ENCODE results near the gene MSTO1. TPM values are rescaled to one million over a fixed set of nuclear protein-coding genes. Genes with fewer than 3 reads are reported as not detected.
"Not testable (repeated sequence)": the region's sequence is repeated elsewhere in the genome, so short reads cannot be mapped to it uniquely, and the experiment has no call there.

The MSTO1 gene
- total and polyA plus RNA-seq, 4 donors, result 26.9 to 98.3 (median 55.7) TPM

- DNase-seq (ENCODE audit: low read depth in 4 of 6, low spot score in 6 of 6); H3K4me3 ChIP-seq (ENCODE audit: low read depth, low read length); H3K36me3 ChIP-seq (ENCODE audit: control insufficient read depth, insufficient read depth, low read length); H3K27ac ChIP-seq (ENCODE audit: low read depth, low read length); H3K27me3 ChIP-seq (ENCODE audit: control insufficient read depth, insufficient read depth, low read length); H3K9me3 ChIP-seq (ENCODE audit: control insufficient read depth, insufficient read depth, low read length); H3K4me1 ChIP-seq (ENCODE audit: control insufficient read depth, insufficient read depth, low read length): not testable (repeated sequence)
- WGBS (ENCODE audit: insufficient coverage), result 88% methylated on average over 3 of the region's 6 CpGs
Observed at GRCh38 chr1:155583846-155584245, 26.2 kb upstream of the MSTO1 start.

DNA sequence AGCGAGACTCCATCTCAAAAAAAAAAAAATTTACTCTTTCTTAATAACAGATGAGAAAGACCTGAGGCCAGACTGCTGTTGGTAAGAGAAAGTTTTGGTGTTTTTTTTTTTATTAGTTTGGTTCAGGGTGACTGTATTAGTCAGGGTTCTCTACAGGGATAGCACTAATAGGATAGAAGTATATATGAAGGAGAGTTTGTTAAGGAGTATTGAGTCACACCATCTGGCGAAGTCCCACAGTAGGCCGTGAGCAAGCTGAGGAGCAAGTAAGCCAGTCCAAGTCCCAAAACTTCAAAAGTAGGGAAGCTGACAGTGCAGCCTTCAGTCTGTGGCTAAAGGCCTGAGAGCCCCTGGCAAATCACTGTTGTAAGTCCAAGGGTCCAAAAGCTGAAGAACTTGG lies 20.7 kb upstream of the MSTO1 start:
- H3K27ac ChIP-seq (ENCODE audit: low read depth, low read length); DNase-seq (ENCODE audit: low read depth in 4 of 6, low spot score in 6 of 6); H3K4me3 ChIP-seq (ENCODE audit: low read depth, low read length); H3K4me1 ChIP-seq (ENCODE audit: control insufficient read depth, insufficient read depth, low read length); H3K27me3 ChIP-seq (ENCODE audit: control insufficient read depth, insufficient read depth, low read length); H3K9me3 ChIP-seq (ENCODE audit: control insufficient read depth, insufficient read depth, low read length): not testable (repeated sequence)
- H3K36me3 ChIP-seq (ENCODE audit: control insufficient read depth, insufficient read depth, low read length), result peaks cover 12% of the 10 kb centered on the region
- WGBS (ENCODE audit: insufficient coverage), result no CpG with 5 or more reads among the region's 3 CpGs

DNA sequence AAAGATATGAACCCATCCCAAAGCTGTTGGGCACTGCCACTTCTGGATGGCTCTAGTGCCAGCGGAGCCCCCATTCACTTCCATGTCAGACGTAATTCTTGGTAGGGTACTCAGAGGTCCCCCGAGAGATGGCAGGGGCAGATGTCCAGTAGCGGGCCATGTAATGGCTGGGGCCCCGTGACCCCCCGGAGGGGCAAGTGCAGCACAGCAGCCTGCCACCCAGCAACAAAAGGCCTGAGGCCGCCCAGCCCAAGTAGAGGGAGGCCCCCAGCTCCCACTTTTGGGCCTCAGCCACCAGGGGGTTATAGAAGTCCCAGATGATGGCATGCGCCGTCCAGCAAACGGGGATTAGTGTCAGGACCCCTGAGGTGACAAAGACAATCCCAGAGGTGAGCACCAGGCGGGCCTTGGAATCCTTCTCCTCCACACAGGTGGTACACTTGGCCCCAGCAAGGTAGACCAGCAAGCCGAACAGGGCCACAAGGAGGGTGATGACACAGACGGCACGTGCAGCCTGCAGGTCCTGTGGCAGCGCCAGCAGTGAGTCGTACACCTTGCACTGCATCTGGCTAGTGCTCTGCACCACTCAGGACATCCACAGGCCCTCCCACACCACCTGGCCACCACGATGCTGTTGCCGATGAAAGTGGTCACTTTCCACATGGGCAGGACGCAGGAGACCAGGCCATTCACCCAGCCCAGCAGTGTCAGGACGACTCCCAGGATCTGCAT lies 19.3 kb upstream of the MSTO1 start:
- H3K27me3 ChIP-seq (ENCODE audit: control insufficient read depth, insufficient read depth, low read length); H3K9me3 ChIP-seq (ENCODE audit: control insufficient read depth, insufficient read depth, low read length); H3K27ac ChIP-seq (ENCODE audit: low read depth, low read length); H3K4me3 ChIP-seq (ENCODE audit: low read depth, low read length); DNase-seq (ENCODE audit: low read depth in 4 of 6, low spot score in 6 of 6); H3K4me1 ChIP-seq (ENCODE audit: control insufficient read depth, insufficient read depth, low read length): not testable (repeated sequence)
- 84% methylated on average over 19 of the region's 20 CpGs for WGBS (ENCODE audit: insufficient coverage)
- peaks cover 12% of the 10 kb centered on the region for H3K36me3 ChIP-seq (ENCODE audit: control insufficient read depth, insufficient read depth, low read length)

DNA sequence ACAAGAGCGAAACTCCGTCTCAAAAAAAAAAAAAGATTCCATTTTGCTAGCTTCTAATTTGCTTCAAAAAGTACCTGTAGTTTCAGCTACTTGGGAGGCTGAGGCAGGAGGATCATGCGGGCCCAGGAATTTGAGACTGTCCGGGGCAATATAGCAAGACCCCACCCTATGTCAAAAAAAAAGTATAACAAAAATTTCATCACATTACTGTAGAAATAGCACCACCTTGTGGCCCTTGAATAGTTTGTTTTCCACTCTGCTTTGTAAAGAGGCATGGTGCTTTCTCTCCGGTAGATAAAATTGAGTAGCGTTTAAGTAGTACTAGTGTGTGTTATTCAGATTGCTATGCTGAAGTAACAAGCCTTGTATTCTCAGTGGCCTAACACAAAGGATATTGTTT lies 18.2 kb upstream of the MSTO1 start:
- H3K9me3 ChIP-seq (ENCODE audit: control insufficient read depth, insufficient read depth, low read length), result no peaks in the 10 kb centered on the region
- DNase-seq (ENCODE audit: low read depth in 4 of 6, low spot score in 6 of 6), result peak in 3 of 6 donors; percentile 37 to 88 (median 74)
- 29% methylated on average over 2 of the region's 6 CpGs for WGBS (ENCODE audit: insufficient coverage)
- H3K27me3 ChIP-seq (ENCODE audit: control insufficient read depth, insufficient read depth, low read length), result no peaks in the 10 kb centered on the region
- peaks cover 12% of the 10 kb centered on the region for H3K36me3 ChIP-seq (ENCODE audit: control insufficient read depth, insufficient read depth, low read length)
- H3K4me1 ChIP-seq (ENCODE audit: control insufficient read depth, insufficient read depth, low read length), result peaks cover 5% of the 10 kb centered on the region
- no peak overlapping the region for H3K27ac ChIP-seq (ENCODE audit: low read depth, low read length)
- H3K4me3 ChIP-seq (ENCODE audit: low read depth, low read length), result no peak overlapping the region

DNA sequence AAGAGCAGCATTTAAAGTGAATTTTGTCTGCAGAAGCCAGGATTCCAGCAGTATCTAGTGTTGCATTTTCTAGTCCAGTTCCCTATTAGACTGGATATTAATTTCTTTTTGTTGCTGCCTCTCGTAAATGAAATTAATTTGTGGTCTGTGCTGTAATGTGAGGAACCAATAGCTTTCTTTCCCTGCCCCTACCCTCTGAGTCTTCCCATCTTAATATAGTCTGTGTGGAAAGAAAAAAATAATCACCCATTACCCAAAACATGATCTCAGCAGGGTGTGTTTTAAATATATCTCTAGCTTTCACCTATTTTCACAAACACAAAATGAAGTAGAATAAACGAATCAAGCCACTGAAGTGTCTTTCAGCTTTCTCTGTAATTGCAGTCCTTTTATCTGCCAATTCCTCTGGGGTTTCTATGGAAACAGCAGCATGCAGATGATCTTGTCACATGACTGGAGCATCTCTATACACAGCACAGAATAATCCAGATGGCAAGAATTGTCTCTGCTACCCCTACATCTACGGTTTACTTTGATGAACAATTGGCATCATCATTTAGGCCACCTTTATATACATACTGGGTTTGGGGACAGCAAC lies 14.0 kb upstream of the MSTO1 start:
- 10% methylated on average over 2 of the region's 3 CpGs for WGBS (ENCODE audit: insufficient coverage)
- H3K9me3 ChIP-seq (ENCODE audit: control insufficient read depth, insufficient read depth, low read length); H3K4me3 ChIP-seq (ENCODE audit: low read depth, low read length); H3K36me3 ChIP-seq (ENCODE audit: control insufficient read depth, insufficient read depth, low read length); H3K27me3 ChIP-seq (ENCODE audit: control insufficient read depth, insufficient read depth, low read length); H3K4me1 ChIP-seq (ENCODE audit: control insufficient read depth, insufficient read depth, low read length): not testable (repeated sequence)
- peak in 3 of 6 donors; percentile 25 to 93 (median 78) for DNase-seq (ENCODE audit: low read depth in 4 of 6, low spot score in 6 of 6)
- H3K27ac ChIP-seq (ENCODE audit: low read depth, low read length), result peak overlapping the region; percentile 62

DNA sequence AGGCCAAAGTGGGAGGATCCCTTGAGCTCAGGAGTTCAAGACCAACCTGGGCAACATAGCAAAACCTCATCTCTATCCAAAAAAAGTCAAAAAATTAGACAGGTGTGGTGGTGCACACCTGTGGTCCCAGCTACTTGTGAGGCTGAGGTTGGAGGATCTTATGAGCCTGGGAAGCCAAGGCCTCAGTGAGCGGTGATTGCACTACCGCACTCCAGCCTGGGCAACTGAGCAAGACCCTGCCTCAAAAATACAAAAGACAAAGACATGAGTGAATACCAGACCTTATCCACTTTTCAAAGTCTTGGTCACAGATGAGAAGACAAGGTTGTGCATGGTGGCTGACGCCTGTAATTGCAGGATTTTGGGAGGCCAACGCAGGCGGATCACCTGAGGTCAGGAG lies 13.2 kb upstream of the MSTO1 start:
- Histone ChIP-seq H3K27me3 (ENCODE audit: control insufficient read depth, insufficient read depth, low read length) (no peaks in the 10 kb centered on the region), H3K36me3 (ENCODE audit: control insufficient read depth, insufficient read depth, low read length) (no peaks in the 10 kb centered on the region), H3K27ac (ENCODE audit: low read depth, low read length) (no peak overlapping the region), H3K9me3 (ENCODE audit: control insufficient read depth, insufficient read depth, low read length) (no peaks in the 10 kb centered on the region), H3K4me3 (ENCODE audit: low read depth, low read length) (no peak overlapping the region), H3K4me1 (ENCODE audit: control insufficient read depth, insufficient read depth, low read length) (peaks cover 7% of the 10 kb centered on the region)
- WGBS (ENCODE audit: insufficient coverage), result 73% methylated on average over 3 of the region's 5 CpGs
- no peak for DNase-seq (ENCODE audit: low read depth in 4 of 6, low spot score in 6 of 6)

DNA sequence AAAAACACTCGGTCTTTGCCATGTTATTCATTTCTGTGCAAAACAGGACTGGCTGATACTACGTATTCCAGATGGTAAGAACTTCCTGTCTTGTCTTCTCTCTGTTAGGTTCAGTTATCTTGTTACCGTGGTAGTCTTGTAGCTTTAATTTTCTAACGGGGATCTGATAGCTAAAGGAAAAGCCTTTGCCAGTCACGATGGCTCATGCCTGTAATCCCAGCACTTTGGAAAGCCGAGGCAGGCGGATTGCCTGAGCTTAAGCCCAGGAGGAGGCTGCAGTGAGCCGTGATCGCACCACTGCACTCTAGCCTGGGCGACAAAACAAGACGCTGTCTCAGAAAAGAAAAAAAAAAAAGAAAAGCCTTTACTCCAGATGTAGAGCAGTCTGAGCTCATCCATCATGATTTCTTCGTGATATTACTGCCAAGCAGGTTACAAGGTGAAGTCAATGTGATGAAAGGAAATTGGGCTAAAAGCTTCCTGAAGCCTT lies 11.1 kb upstream of the MSTO1 start:
- H3K27ac ChIP-seq (ENCODE audit: low read depth, low read length), result no peak overlapping the region
- H3K4me3 ChIP-seq (ENCODE audit: low read depth, low read length), result no peak overlapping the region
- WGBS (ENCODE audit: insufficient coverage), result 6% methylated on average over 10 of the region's 12 CpGs
- no peaks in the 10 kb centered on the region for H3K9me3 ChIP-seq (ENCODE audit: control insufficient read depth, insufficient read depth, low read length)
- no peaks in the 10 kb centered on the region for H3K36me3 ChIP-seq (ENCODE audit: control insufficient read depth, insufficient read depth, low read length)
- H3K27me3 ChIP-seq (ENCODE audit: control insufficient read depth, insufficient read depth, low read length), result no peaks in the 10 kb centered on the region
- DNase-seq (ENCODE audit: low read depth in 4 of 6, low spot score in 6 of 6), result peak in 2 of 6 donors; percentile 51 to 87
- H3K4me1 ChIP-seq (ENCODE audit: control insufficient read depth, insufficient read depth, low read length), result peaks cover 7% of the 10 kb centered on the region

DNA sequence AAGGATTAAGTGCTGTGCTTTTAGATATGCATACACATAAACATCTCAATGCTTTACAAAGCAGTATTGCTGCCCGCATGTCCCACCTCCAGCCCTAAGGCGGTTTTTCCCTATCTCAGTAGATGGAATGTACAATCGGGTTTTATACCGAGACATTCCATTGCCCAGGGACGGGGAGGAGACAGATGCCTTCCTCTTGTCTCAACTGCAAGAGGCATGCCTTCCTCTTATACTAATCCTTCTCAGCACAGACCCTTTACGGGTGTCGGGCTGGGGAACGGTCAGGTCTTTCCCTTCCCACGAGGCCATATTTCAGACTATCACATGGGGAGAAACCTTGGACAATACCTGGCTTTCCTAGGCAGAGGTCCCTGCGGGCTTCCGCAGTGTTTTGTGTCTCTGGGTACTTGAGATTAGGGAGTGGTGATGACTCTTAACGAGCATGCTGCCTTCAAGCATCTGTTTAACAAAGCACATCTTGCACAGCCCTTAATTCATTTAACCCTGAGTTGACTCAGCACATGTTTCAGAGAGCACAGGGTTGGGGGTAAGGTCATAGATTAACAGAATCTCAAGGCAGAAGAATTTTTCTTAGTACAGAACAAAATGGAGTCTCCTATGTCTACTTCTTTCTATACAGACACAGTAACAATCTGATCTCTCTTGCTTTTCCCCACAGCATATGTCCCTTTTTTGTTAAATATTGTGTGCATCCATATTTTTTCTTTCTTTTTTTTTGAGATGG lies 10.0 kb upstream of the MSTO1 start:
- not testable (repeated sequence) for H3K27ac ChIP-seq (ENCODE audit: low read depth, low read length); H3K9me3 ChIP-seq (ENCODE audit: control insufficient read depth, insufficient read depth, low read length); DNase-seq (ENCODE audit: low read depth in 4 of 6, low spot score in 6 of 6); H3K27me3 ChIP-seq (ENCODE audit: control insufficient read depth, insufficient read depth, low read length); H3K4me3 ChIP-seq (ENCODE audit: low read depth, low read length); H3K4me1 ChIP-seq (ENCODE audit: control insufficient read depth, insufficient read depth, low read length); H3K36me3 ChIP-seq (ENCODE audit: control insufficient read depth, insufficient read depth, low read length)
- no CpG with 5 or more reads among the region's 12 CpGs for WGBS (ENCODE audit: insufficient coverage)

DNA sequence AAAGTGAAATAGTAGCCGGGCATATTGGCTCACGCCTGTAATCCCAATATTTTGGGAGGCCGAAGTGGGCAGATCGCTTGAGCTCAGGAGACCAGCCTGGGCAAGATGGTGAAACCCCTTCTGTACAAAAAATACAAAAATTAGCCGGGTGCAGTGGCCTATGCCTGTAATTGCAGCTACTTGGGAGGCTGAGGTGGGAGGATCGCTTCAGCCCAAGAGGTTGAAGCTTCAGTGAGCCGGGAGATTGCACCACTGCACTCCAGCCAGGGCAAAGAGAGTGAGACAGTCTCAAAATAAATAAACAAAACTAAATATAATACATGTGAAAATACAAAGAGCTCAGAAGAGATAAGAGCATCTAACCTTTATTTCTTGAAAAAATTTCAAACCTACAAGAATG lies 2.3 kb upstream of the MSTO1 start:
- WGBS (ENCODE audit: insufficient coverage), result 92% methylated on average over 4 of the region's 7 CpGs
- H3K27me3 ChIP-seq (ENCODE audit: control insufficient read depth, insufficient read depth, low read length), result no peaks in the 10 kb centered on the region
- no peaks in the 10 kb centered on the region for H3K9me3 ChIP-seq (ENCODE audit: control insufficient read depth, insufficient read depth, low read length)
- H3K4me3 ChIP-seq (ENCODE audit: low read depth, low read length), result no peak overlapping the region
- no peak overlapping the region for H3K27ac ChIP-seq (ENCODE audit: low read depth, low read length)
- peaks cover 5% of the 10 kb centered on the region for H3K36me3 ChIP-seq (ENCODE audit: control insufficient read depth, insufficient read depth, low read length)
- no peaks in the 10 kb centered on the region for H3K4me1 ChIP-seq (ENCODE audit: control insufficient read depth, insufficient read depth, low read length)
- no peak for DNase-seq (ENCODE audit: low read depth in 4 of 6, low spot score in 6 of 6)
